HepG2 (cell line): Measurements from ENCODE around the gene HEPACAM. TPM values are rescaled to one million over a fixed set of nuclear protein-coding genes. Genes with fewer than 3 reads are reported as not detected.
A peak's percentile ranks its signal among the peaks of the same experiment; 100 is the strongest.

ENCODE experiments used
- ETV6 ChIP-seq: sonication (generic); formaldehyde crosslinking; conservative IDR thresholded peaks from 2 replicates; pipeline ENCODE4 v1.4.0; 2020; ENCODE audit warnings: missing genetic modification reagents
- KAT2B ChIP-seq: fragments of 150-350 bp; IDR thresholded peaks from 2 replicates; pipeline ENCODE4 v1.6.1; 2014; ENCODE audit warnings: low read depth, low read length, borderline replicate concordance
- NR2C2 ChIP-seq: sonication (generic); formaldehyde crosslinking; IDR thresholded peaks from 2 replicates; pipeline ENCODE4 v1.4.0; 2020; ENCODE audit warnings: missing genetic modification reagents, mild to moderate bottlenecking, moderate library complexity, borderline replicate concordance
- PAF1 ChIP-seq: IDR thresholded peaks from 2 replicates; pipeline ENCODE4 v1.6.1; 2016; ENCODE audit warnings: missing genetic modification reagents, missing compliant biosample characterization
- RORA ChIP-seq: sonication (generic); formaldehyde crosslinking; IDR thresholded peaks from 2 replicates; pipeline ENCODE4 v1.5.0; 2020; ENCODE audit warnings: mild to moderate bottlenecking, missing genetic modification reagents, moderate library complexity
- ZNF367 ChIP-seq: sonication (generic); formaldehyde crosslinking; IDR thresholded peaks from 2 replicates; pipeline ENCODE4 v1.4.0; 2020; ENCODE audit warnings: missing genetic modification reagents, borderline replicate concordance
- ZNF652 ChIP-seq: IDR thresholded peaks from 2 replicates; pipeline ENCODE4 v1.6.1; 2016; ENCODE audit warnings: low read depth, borderline replicate concordance
- polyA plus RNA-seq, 8 experiments: library from polyadenylated mRNA; depleted of rRNA in 3 of 8; stranded (reverse) in 7 of 8; unstranded in 1 of 8; fragments of >200 nt; fragmentation: Illumina TruSeq in 4 of 8; extraction: Trizol in 4 of 8; gene quantifications; 2 replicates each; pipeline versions ENCODE4 v1.2.1 to v1.2.3, GENCODE V29; 2011 to 2016; ENCODE audit warnings: low read depth in 4 of 8, missing spikeins in 1 of 8, mixed read lengths in 1 of 8; ENCODE audit not compliant: insufficient read depth in 1 of 8
- total RNA-seq, 5 experiments: library from RNA; depleted of rRNA; stranded (reverse); fragments of >200 nt; fragmentation: Illumina TruSeq; extraction: Trizol; gene quantifications; 2 replicates each; pipeline ENCODE4 v1.2.3, GENCODE V29; 2016; ENCODE audit warnings: low read depth in 1 of 5
- TF ChIP-seq, protein P1 (sequence below): sonication (generic); formaldehyde crosslinking; IDR thresholded peaks from 2 replicates; pipeline ENCODE4 v1.4.0; 2020; ENCODE audit warnings: missing genetic modification reagents
- TF ChIP-seq, protein P2 (sequence below): sonication (generic); formaldehyde crosslinking; IDR thresholded peaks from 2 replicates; pipeline ENCODE4 v1.4.0; 2020; ENCODE audit warnings: low read depth, mild to moderate bottlenecking, missing genetic modification reagents
- TF ChIP-seq, protein P3 (sequence below): sonication (generic); formaldehyde crosslinking; IDR thresholded peaks from 2 replicates; pipeline ENCODE4 v1.4.0; 2020; ENCODE audit warnings: missing genetic modification reagents
- TF ChIP-seq, protein P4 (sequence below): IDR thresholded peaks from 2 replicates; pipeline ENCODE4 v1.6.1; 2016
- TF ChIP-seq, protein P5 (sequence below): IDR thresholded peaks from 2 replicates; pipeline ENCODE4 v1.6.1; 2018; ENCODE audit warnings: missing genetic modification reagents

HEPACAM gene
- total and polyA plus RNA-seq, 2 of the 13 experiments (the other 11 are each of a cell fraction or from before 2014, with no cell fraction given): 66.9 to 121 TPM

DNA sequence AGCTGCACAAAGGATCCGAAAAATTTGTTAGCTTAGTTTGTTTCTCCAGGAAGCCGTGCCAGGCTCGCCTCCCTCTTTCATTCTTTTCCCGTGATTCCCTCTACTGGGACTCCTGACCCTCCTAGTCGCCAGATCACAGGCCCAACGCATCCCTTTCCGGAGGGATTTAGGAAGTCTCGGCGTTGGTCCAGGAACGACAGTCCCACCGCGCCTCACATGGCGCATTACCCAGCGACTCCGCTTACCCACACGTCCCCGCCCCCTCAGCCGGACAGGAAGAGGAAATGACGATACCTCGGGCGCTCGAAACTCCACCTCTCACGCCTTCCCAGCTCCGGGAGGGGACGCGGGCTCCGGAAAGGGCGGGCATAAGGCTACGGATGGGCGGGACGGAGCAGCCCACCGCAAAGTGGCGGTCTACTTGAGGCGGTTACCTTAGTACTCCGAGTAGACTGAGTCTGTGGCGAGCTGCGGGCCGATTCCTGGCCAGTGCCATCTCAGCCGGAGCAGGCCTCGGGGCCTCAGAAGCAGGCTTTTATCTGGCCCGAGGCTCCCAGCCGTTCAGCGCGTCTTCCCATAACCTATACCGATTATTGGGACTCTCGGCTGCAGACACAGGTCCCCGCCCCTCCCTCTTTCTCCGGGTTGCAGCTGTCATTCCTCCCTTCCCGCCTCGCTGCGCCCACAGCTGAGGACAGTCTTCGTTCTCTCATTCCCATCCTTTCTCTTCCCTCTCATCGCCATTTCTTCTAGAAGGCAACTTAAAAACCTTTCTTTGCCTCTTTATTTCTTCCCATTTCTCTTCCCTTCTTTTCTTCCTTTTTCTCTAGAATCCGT lies 18.1 kb upstream of the HEPACAM start, which contains the start of gene CCDC15 (continued):
- no peak for TF ChIP-seq PAF1 (CRISPR knock-in tag)
- TF ChIP-seq, protein P1, sequence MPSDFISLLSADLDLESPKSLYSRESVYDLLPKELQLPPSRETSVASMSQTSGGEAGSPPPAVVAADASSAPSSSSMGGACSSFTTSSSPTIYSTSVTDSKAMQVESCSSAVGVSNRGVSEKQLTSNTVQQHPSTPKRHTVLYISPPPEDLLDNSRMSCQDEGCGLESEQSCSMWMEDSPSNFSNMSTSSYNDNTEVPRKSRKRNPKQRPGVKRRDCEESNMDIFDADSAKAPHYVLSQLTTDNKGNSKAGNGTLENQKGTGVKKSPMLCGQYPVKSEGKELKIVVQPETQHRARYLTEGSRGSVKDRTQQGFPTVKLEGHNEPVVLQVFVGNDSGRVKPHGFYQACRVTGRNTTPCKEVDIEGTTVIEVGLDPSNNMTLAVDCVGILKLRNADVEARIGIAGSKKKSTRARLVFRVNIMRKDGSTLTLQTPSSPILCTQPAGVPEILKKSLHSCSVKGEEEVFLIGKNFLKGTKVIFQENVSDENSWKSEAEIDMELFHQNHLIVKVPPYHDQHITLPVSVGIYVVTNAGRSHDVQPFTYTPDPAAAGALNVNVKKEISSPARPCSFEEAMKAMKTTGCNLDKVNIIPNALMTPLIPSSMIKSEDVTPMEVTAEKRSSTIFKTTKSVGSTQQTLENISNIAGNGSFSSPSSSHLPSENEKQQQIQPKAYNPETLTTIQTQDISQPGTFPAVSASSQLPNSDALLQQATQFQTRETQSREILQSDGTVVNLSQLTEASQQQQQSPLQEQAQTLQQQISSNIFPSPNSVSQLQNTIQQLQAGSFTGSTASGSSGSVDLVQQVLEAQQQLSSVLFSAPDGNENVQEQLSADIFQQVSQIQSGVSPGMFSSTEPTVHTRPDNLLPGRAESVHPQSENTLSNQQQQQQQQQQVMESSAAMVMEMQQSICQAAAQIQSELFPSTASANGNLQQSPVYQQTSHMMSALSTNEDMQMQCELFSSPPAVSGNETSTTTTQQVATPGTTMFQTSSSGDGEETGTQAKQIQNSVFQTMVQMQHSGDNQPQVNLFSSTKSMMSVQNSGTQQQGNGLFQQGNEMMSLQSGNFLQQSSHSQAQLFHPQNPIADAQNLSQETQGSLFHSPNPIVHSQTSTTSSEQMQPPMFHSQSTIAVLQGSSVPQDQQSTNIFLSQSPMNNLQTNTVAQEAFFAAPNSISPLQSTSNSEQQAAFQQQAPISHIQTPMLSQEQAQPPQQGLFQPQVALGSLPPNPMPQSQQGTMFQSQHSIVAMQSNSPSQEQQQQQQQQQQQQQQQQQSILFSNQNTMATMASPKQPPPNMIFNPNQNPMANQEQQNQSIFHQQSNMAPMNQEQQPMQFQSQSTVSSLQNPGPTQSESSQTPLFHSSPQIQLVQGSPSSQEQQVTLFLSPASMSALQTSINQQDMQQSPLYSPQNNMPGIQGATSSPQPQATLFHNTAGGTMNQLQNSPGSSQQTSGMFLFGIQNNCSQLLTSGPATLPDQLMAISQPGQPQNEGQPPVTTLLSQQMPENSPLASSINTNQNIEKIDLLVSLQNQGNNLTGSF (CRISPR knock-in tag): peak; percentile 45; the same call in 1 of the 2 replicates
- TF ChIP-seq, protein P2, sequence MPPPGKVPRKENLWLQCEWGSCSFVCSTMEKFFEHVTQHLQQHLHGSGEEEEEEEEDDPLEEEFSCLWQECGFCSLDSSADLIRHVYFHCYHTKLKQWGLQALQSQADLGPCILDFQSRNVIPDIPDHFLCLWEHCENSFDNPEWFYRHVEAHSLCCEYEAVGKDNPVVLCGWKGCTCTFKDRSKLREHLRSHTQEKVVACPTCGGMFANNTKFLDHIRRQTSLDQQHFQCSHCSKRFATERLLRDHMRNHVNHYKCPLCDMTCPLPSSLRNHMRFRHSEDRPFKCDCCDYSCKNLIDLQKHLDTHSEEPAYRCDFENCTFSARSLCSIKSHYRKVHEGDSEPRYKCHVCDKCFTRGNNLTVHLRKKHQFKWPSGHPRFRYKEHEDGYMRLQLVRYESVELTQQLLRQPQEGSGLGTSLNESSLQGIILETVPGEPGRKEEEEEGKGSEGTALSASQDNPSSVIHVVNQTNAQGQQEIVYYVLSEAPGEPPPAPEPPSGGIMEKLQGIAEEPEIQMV: peak; percentile 57; the same call in 1 of the 2 replicates
- no peak for TF ChIP-seq ETV6 (CRISPR knock-in tag)
- TF ChIP-seq ZNF652 (CRISPR knock-in tag): no peak
- TF ChIP-seq, protein P3, sequence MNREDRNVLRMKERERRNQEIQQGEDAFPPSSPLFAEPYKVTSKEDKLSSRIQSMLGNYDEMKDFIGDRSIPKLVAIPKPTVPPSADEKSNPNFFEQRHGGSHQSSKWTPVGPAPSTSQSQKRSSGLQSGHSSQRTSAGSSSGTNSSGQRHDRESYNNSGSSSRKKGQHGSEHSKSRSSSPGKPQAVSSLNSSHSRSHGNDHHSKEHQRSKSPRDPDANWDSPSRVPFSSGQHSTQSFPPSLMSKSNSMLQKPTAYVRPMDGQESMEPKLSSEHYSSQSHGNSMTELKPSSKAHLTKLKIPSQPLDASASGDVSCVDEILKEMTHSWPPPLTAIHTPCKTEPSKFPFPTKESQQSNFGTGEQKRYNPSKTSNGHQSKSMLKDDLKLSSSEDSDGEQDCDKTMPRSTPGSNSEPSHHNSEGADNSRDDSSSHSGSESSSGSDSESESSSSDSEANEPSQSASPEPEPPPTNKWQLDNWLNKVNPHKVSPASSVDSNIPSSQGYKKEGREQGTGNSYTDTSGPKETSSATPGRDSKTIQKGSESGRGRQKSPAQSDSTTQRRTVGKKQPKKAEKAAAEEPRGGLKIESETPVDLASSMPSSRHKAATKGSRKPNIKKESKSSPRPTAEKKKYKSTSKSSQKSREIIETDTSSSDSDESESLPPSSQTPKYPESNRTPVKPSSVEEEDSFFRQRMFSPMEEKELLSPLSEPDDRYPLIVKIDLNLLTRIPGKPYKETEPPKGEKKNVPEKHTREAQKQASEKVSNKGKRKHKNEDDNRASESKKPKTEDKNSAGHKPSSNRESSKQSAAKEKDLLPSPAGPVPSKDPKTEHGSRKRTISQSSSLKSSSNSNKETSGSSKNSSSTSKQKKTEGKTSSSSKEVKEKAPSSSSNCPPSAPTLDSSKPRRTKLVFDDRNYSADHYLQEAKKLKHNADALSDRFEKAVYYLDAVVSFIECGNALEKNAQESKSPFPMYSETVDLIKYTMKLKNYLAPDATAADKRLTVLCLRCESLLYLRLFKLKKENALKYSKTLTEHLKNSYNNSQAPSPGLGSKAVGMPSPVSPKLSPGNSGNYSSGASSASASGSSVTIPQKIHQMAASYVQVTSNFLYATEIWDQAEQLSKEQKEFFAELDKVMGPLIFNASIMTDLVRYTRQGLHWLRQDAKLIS: no peak
- TF ChIP-seq KAT2B: no peak
- TF ChIP-seq, protein P4, sequence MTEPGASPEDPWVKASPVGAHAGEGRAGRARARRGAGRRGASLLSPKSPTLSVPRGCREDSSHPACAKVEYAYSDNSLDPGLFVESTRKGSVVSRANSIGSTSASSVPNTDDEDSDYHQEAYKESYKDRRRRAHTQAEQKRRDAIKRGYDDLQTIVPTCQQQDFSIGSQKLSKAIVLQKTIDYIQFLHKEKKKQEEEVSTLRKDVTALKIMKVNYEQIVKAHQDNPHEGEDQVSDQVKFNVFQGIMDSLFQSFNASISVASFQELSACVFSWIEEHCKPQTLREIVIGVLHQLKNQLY: peak; percentile 33; the same call in 1 of the 2 replicates
- TF ChIP-seq, protein P5, sequence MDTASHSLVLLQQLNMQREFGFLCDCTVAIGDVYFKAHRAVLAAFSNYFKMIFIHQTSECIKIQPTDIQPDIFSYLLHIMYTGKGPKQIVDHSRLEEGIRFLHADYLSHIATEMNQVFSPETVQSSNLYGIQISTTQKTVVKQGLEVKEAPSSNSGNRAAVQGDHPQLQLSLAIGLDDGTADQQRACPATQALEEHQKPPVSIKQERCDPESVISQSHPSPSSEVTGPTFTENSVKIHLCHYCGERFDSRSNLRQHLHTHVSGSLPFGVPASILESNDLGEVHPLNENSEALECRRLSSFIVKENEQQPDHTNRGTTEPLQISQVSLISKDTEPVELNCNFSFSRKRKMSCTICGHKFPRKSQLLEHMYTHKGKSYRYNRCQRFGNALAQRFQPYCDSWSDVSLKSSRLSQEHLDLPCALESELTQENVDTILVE (CRISPR knock-in tag): 0 out of 2 replicates have a peak, but pooled peaks have one; percentile 28
- TF ChIP-seq RORA (CRISPR knock-in tag): no peak
- TF ChIP-seq NR2C2 (CRISPR knock-in tag): peak; percentile 53
- TF ChIP-seq ZNF367: no peak
